WTC11 (cell line): ENCODE results near the gene RRBP1. TPM values are rescaled to one million over a fixed set of nuclear protein-coding genes. Genes with fewer than 3 reads are reported as not detected.
"Not testable (repeated sequence)": the region's sequence is repeated elsewhere in the genome, so short reads cannot be mapped to it uniquely, and the experiment has no call there.

ENCODE experiments used
- ATAC-seq: fragments of 200-7000 bp; cut with Tn5 transposase; 2 replicates; pipeline ENCODE4 v1.10.0; 2021; ENCODE audit warnings: mild to moderate bottlenecking, moderate library complexity
- CTCF ChIA-PET: fragments of 300-600 bp; sonication (Branson Sonifier 250); formaldehyde crosslinking; loops from one replicate; lab custom pipeline; 2021; ENCODE audit warnings: antibody characterized with exemption; lab: Charles Lee
- POLR2A ChIA-PET: fragments of 350-600 bp; sonication (Branson Sonifier 250); formaldehyde crosslinking; loops from one replicate; lab custom pipeline; 2021; ENCODE audit warnings: antibody characterized with exemption; lab: Charles Lee
- DNase-seq: peaks from one replicate; pipeline ENCODE4 v3.0.0; 2021; ENCODE audit warnings: low spot score
- H3K27ac Mint-ChIP-seq: 2 replicates; pipeline ENCODE4 v1.8.0; 2021; ENCODE audit warnings: mixed read lengths
- H3K27me3 Mint-ChIP-seq: 2 replicates; pipeline ENCODE4 v1.8.0; 2021; ENCODE audit warnings: low read depth, mild to moderate bottlenecking, moderate library complexity, mixed read lengths
- H3K36me3 Mint-ChIP-seq: 2 replicates; pipeline ENCODE4 v1.8.0; 2021; ENCODE audit warnings: mixed read lengths
- H3K4me1 Mint-ChIP-seq: 2 replicates; pipeline ENCODE4 v1.8.0; 2022; ENCODE audit warnings: mixed read lengths
- H3K4me3 Mint-ChIP-seq: 2 replicates; pipeline ENCODE4 v1.8.0; 2021; ENCODE audit warnings: mild to moderate bottlenecking, moderate library complexity, mixed read lengths
- H3K9me3 Mint-ChIP-seq: 2 replicates; pipeline ENCODE4 v1.8.0; 2021; ENCODE audit warnings: mixed read lengths
- ATF1 ChIP-seq: sonication (generic); formaldehyde crosslinking; IDR thresholded peaks from 2 replicates; pipeline ENCODE4 v1.8.1; 2023; ENCODE audit warnings: mild to moderate bottlenecking, moderate library complexity, missing genetic modification reagents
- CBFB ChIP-seq: sonication (generic); formaldehyde crosslinking; IDR thresholded peaks from 2 replicates; pipeline ENCODE4 v1.8.1; 2022; ENCODE audit warnings: mild to moderate bottlenecking, low read depth, missing genetic modification reagents
- CREB1 ChIP-seq: sonication (generic); formaldehyde crosslinking; IDR thresholded peaks from 2 replicates; pipeline ENCODE4 v1.8.0; 2023; ENCODE audit warnings: mild to moderate bottlenecking, missing genetic modification reagents
- CTCF ChIP-seq: fragments of 200-600 bp; IDR thresholded peaks from 2 replicates; pipeline ENCODE4 v1.8.0; 2022; ENCODE audit warnings: antibody characterized with exemption
- ETV6 ChIP-seq: sonication (generic); formaldehyde crosslinking; IDR thresholded peaks from 2 replicates; pipeline ENCODE4 v1.8.1; 2022; ENCODE audit warnings: mild to moderate bottlenecking, missing genetic modification reagents
- IRF1 ChIP-seq: sonication (generic); formaldehyde crosslinking; IDR thresholded peaks from 2 replicates; pipeline ENCODE4 v1.8.0; 2023; ENCODE audit warnings: missing genetic modification reagents
- IRF2 ChIP-seq: sonication (generic); formaldehyde crosslinking; IDR thresholded peaks from 2 replicates; pipeline ENCODE4 v1.8.0; 2022; ENCODE audit warnings: low read depth, missing genetic modification reagents, borderline replicate concordance
- MLX ChIP-seq: sonication (generic); formaldehyde crosslinking; IDR thresholded peaks from 2 replicates; pipeline ENCODE4 v1.8.1; 2023; ENCODE audit warnings: mild to moderate bottlenecking, missing genetic modification reagents, moderate library complexity
- MXD4 ChIP-seq: fragments of 250-450 bp; sonication (Bioruptor Pico); IDR thresholded peaks from 2 replicates; pipeline ENCODE4 v1.8.0; 2021; ENCODE audit warnings: mild to moderate bottlenecking, moderate library complexity, borderline replicate concordance
- NFE2L1 ChIP-seq: sonication (generic); formaldehyde crosslinking; IDR thresholded peaks from 2 replicates; pipeline ENCODE4 v1.8.1; 2023; ENCODE audit warnings: missing genetic modification reagents
- SP1 ChIP-seq: sonication (generic); formaldehyde crosslinking; conservative IDR thresholded peaks from 2 replicates; pipeline ENCODE4 v1.8.1; 2022; ENCODE audit warnings: missing genetic modification reagents
- STAT6 ChIP-seq: sonication (generic); formaldehyde crosslinking; conservative IDR thresholded peaks from 2 replicates; pipeline ENCODE4 v1.8.1; 2023; ENCODE audit warnings: mild to moderate bottlenecking, low read depth, missing genetic modification reagents, moderate library complexity
- TCF7 ChIP-seq: sonication (generic); formaldehyde crosslinking; IDR thresholded peaks from 2 replicates; pipeline ENCODE4 v1.8.0; 2022; ENCODE audit warnings: mild to moderate bottlenecking, low read depth, missing genetic modification reagents, moderate library complexity
- ZBTB21 ChIP-seq: sonication (generic); formaldehyde crosslinking; IDR thresholded peaks from 2 replicates; pipeline ENCODE4 v1.8.1; 2023; ENCODE audit warnings: mild to moderate bottlenecking, missing genetic modification reagents, borderline replicate concordance
- ZBTB43 ChIP-seq: sonication (generic); formaldehyde crosslinking; IDR thresholded peaks from 2 replicates; pipeline ENCODE4 v1.8.1; 2023; ENCODE audit warnings: mild to moderate bottlenecking, missing genetic modification reagents
- ZNF396 ChIP-seq: fragments of 250-450 bp; sonication (Bioruptor Pico); IDR thresholded peaks from 2 replicates; pipeline ENCODE4 v1.8.0; 2021; ENCODE audit warnings: mild to moderate bottlenecking, moderate library complexity, borderline replicate concordance
- ZNF512 ChIP-seq: sonication (generic); formaldehyde crosslinking; IDR thresholded peaks from 2 replicates; pipeline ENCODE4 v1.8.1; 2022; ENCODE audit warnings: missing genetic modification reagents, borderline replicate concordance
- ZNF671 ChIP-seq: fragments of 250-450 bp; sonication (Bioruptor Pico); IDR thresholded peaks from 2 replicates; pipeline ENCODE4 v1.8.0; 2021; ENCODE audit warnings: mild to moderate bottlenecking
- total RNA-seq: library from RNA; stranded (reverse); gene quantifications from 3 replicates; pipeline ENCODE4 v1.2.3, GENCODE V29; 2021
- TF ChIP-seq, protein P1 (sequence below): fragments of 250-450 bp; sonication (Bioruptor Pico); IDR thresholded peaks from 2 replicates; pipeline ENCODE4 v1.8.0; 2021; ENCODE audit warnings: mild to moderate bottlenecking
- TF ChIP-seq, protein P2 (sequence below): sonication (generic); formaldehyde crosslinking; IDR thresholded peaks from 2 replicates; pipeline ENCODE4 v1.8.1; 2022; ENCODE audit warnings: low read depth, mild to moderate bottlenecking, moderate library complexity, missing genetic modification reagents, borderline replicate concordance

RRBP1 gene
- total RNA-seq, 1 experiment from 2014 or later, result 171 TPM

GRCh38 chr20:17659801-17660200 lies 22.2 kb downstream of the RRBP1 start:
- DNase-seq (no peak), ATAC-seq (no peak)
- H3K4me1 Mint-ChIP-seq, result peaks cover 67% of the 10 kb centered on the region
- CTCF ChIA-PET, result no interaction called here
- H3K4me3 Mint-ChIP-seq, result no peak overlapping the region
- no peak overlapping the region for H3K27ac Mint-ChIP-seq
- no peaks in the 10 kb centered on the region for H3K27me3 Mint-ChIP-seq
- TF ChIP-seq STAT6 (no peak), MLX (CRISPR knock-in tag) (no peak), ZNF671 (no peak), TCF7 (CRISPR knock-in tag) (no peak), SP1 (CRISPR knock-in tag) (no peak), ATF1 (CRISPR knock-in tag) (no peak), IRF1 (CRISPR knock-in tag) (no peak), CTCF (no peak), CBFB (CRISPR knock-in tag) (no peak), ETV6 (CRISPR knock-in tag) (no peak), NFE2L1 (CRISPR knock-in tag) (no peak), ZNF512 (no peak), CREB1 (CRISPR knock-in tag) (no peak), IRF2 (CRISPR knock-in tag) (no peak), ZNF396 (CRISPR knock-in tag) (no peak), ZBTB43 (CRISPR knock-in tag) (no peak), ZBTB21 (no peak), MXD4 (no peak)
- TF ChIP-seq, protein P1, sequence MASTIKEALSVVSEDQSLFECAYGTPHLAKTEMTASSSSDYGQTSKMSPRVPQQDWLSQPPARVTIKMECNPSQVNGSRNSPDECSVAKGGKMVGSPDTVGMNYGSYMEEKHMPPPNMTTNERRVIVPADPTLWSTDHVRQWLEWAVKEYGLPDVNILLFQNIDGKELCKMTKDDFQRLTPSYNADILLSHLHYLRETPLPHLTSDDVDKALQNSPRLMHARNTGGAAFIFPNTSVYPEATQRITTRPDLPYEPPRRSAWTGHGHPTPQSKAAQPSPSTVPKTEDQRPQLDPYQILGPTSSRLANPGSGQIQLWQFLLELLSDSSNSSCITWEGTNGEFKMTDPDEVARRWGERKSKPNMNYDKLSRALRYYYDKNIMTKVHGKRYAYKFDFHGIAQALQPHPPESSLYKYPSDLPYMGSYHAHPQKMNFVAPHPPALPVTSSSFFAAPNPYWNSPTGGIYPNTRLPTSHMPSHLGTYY (CRISPR knock-in tag), result no peak
- TF ChIP-seq, protein P2, sequence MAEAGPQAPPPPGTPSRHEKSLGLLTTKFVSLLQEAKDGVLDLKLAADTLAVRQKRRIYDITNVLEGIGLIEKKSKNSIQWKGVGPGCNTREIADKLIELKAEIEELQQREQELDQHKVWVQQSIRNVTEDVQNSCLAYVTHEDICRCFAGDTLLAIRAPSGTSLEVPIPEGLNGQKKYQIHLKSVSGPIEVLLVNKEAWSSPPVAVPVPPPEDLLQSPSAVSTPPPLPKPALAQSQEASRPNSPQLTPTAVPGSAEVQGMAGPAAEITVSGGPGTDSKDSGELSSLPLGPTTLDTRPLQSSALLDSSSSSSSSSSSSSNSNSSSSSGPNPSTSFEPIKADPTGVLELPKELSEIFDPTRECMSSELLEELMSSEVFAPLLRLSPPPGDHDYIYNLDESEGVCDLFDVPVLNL (CRISPR knock-in tag), result no peak
- POLR2A ChIA-PET, result no interaction called here
- peaks cover 45% of the 10 kb centered on the region for H3K36me3 Mint-ChIP-seq
- peaks cover 16% of the 10 kb centered on the region for H3K9me3 Mint-ChIP-seq

- CTCF ChIA-PET, ATAC-seq, H3K4me3 Mint-ChIP-seq, DNase-seq, H3K27me3 Mint-ChIP-seq, POLR2A ChIA-PET, H3K27ac Mint-ChIP-seq: not testable (repeated sequence)
- H3K9me3 Mint-ChIP-seq, result peaks cover 16% of the 10 kb centered on the region
- H3K36me3 Mint-ChIP-seq, result peaks cover 48% of the 10 kb centered on the region
- H3K4me1 Mint-ChIP-seq, result peaks cover 68% of the 10 kb centered on the region
Observed at GRCh38 chr20:17659344-17659743, 22.7 kb downstream of the RRBP1 start.
